SK-N-SH (cell line): ENCODE data around the gene CDPF1. TPM values are rescaled to one million over a fixed set of nuclear protein-coding genes. Genes with fewer than 3 reads are reported as not detected.
"Not testable (repeated sequence)": the region's sequence is repeated elsewhere in the genome, so short reads cannot be mapped to it uniquely, and the experiment has no call there.

ENCODE experiments used
- CTCF ChIA-PET: fragments of 300-600, 350-600 bp; formaldehyde crosslinking; extraction: SDS; loops from one replicate; lab custom pipeline; 2021; lab: Yijun Ruan, JAX
- POLR2A ChIA-PET: fragments of 350-600 bp; sonication (Branson Sonifier 250); formaldehyde crosslinking; extraction: SDS; loops from one replicate; lab custom pipeline; 2020; ENCODE audit warnings: antibody characterized with exemption, inconsistent platforms; lab: Yijun Ruan, JAX
- DNase-seq: peaks from one replicate; pipeline ENCODE4 v3.0.0; 2012
- H2AFZ ChIP-seq: fragments of 200-600 bp; sonication (generic); 2 replicates; pipeline ENCODE4 v1.8.1; 2016; ENCODE audit warnings: antibody characterized with exemption, mild to moderate bottlenecking, low read depth
- H3F3A ChIP-seq: fragments of 200-600 bp; sonication (generic); replicated peaks from 2 replicates; pipeline ENCODE3; 2016; ENCODE audit warnings: antibody characterized with exemption, mild to moderate bottlenecking; ENCODE audit not compliant: insufficient read depth
- H3K27ac ChIP-seq, 2 experiments: fragments of 200-500 bp in 1 of 2; fragments of 200-600 bp in 1 of 2; sonication (Bioruptor generic) in 1 of 2; sonication (generic), shearing (Covaris generic) in 1 of 2; 2 replicates each; pipeline versions ENCODE4 v1.5.1 to v1.6.1; 2014 to 2016; ENCODE audit warnings: low read depth in 2 of 2, inconsistent platforms in 1 of 2, low read length in 1 of 2, mild to moderate bottlenecking in 1 of 2, mixed read lengths in 1 of 2
- H3K27me3 ChIP-seq: fragments of 200-600 bp; sonication (generic), shearing (Covaris generic); 2 replicates; pipeline ENCODE4 v1.6.1; 2016; ENCODE audit warnings: mixed run types; ENCODE audit not compliant: insufficient read depth
- H3K36me3 ChIP-seq, 2 experiments: fragments of 200-500 bp in 1 of 2; fragments of 200-600 bp in 1 of 2; sonication (Bioruptor generic) in 1 of 2; sonication (generic) in 1 of 2; replicated peaks in 1 of 2; 2 replicates each; pipeline versions ENCODE3 to v1.5.1; 2014 to 2016; ENCODE audit warnings: low read length in 1 of 2, mild to moderate bottlenecking in 1 of 2; ENCODE audit not compliant: insufficient read depth in 2 of 2, control insufficient read depth in 1 of 2
- H3K4me1 ChIP-seq, 2 experiments: fragments of 200-500 bp in 1 of 2; fragments of 200-600 bp in 1 of 2; sonication (Bioruptor generic) in 1 of 2; sonication (generic), shearing (Covaris generic) in 1 of 2; 2 replicates each; pipeline versions ENCODE4 v1.5.1 to v1.6.1; 2014 to 2016; ENCODE audit warnings: low read depth in 1 of 2, low read length in 1 of 2, mixed run types in 1 of 2; ENCODE audit not compliant: insufficient read depth in 2 of 2, control insufficient read depth in 1 of 2
- H3K4me2 ChIP-seq: fragments of 200-600 bp; sonication (generic), shearing (Covaris generic); 2 replicates; pipeline ENCODE4 v1.6.1; 2017; ENCODE audit warnings: mixed run types
- H3K4me3 ChIP-seq, 2 experiments: fragments of 200-500 bp in 1 of 2; fragments of 200-600 bp in 1 of 2; sonication (Bioruptor generic) in 1 of 2; sonication (generic), shearing (Covaris generic) in 1 of 2; 2 replicates each; pipeline versions ENCODE4 v1.5.1 to v1.8.1; 2014 to 2016; ENCODE audit warnings: low read depth in 2 of 2, inconsistent platforms in 1 of 2, low read length in 1 of 2, mild to moderate bottlenecking in 1 of 2, mixed read lengths in 1 of 2, moderate library complexity in 1 of 2
- H3K79me2 ChIP-seq: fragments of 200-600 bp; sonication (generic); 2 replicates; pipeline ENCODE4 v1.8.1; 2017; ENCODE audit warnings: mild to moderate bottlenecking; ENCODE audit not compliant: insufficient read depth
- H3K9ac ChIP-seq: fragments of 200-600 bp; sonication (generic); 2 replicates; pipeline ENCODE4 v1.6.1; 2017; ENCODE audit warnings: mixed run types
- H3K9me2 ChIP-seq: fragments of 200-600 bp; sonication (generic); 2 replicates; pipeline ENCODE4 v1.6.1; 2017; ENCODE audit warnings: mixed run types
- H3K9me3 ChIP-seq: fragments of 200-600 bp; sonication (generic); 2 replicates; pipeline ENCODE4 v1.6.1; 2017; ENCODE audit warnings: mixed run types, mild to moderate bottlenecking, moderate library complexity
- H4K20me1 ChIP-seq: fragments of 200-600 bp; sonication (generic); 2 replicates; pipeline ENCODE4 v1.6.1; 2017; ENCODE audit warnings: mild to moderate bottlenecking, mixed run types; ENCODE audit not compliant: insufficient read depth
- CHD2 ChIP-seq: fragments of 150-350 bp; IDR thresholded peaks from 2 replicates; pipeline ENCODE4 v1.6.1; 2018; ENCODE audit warnings: low read length; ENCODE audit not compliant: partially characterized antibody
- EP300 ChIP-seq, 2 experiments: IDR thresholded peaks; 2 replicates each; pipeline versions ENCODE4 v1.4.0 to v1.6.1; 2012; ENCODE audit warnings: borderline replicate concordance in 1 of 2, low read depth in 1 of 2, low read length in 1 of 2
- GATA2 ChIP-seq: sonication (generic); formaldehyde crosslinking; IDR thresholded peaks from 2 replicates; pipeline ENCODE4 v1.5.0; 2020; ENCODE audit warnings: mild to moderate bottlenecking, missing genetic modification reagents
- IRF3 ChIP-seq: fragments of 150-350 bp; IDR thresholded peaks from 2 replicates; pipeline ENCODE4 v1.6.1; 2016; ENCODE audit warnings: mild to moderate bottlenecking, low read depth, low read length
- MEF2A ChIP-seq: IDR thresholded peaks from 2 replicates; pipeline ENCODE4 v1.4.0; 2012; ENCODE audit warnings: low read depth, borderline replicate concordance
- NRF1 ChIP-seq: IDR thresholded peaks from 2 replicates; pipeline ENCODE4 v1.6.1; 2012; ENCODE audit warnings: low read depth, mild to moderate bottlenecking, low read length
- POLR2AphosphoS5 ChIP-seq: IDR thresholded peaks from 2 replicates; pipeline ENCODE4 v1.6.1; 2012; ENCODE audit warnings: low read depth, low read length
- RAD21 ChIP-seq: IDR thresholded peaks from 2 replicates; pipeline ENCODE4 v1.6.1; 2012; ENCODE audit warnings: mild to moderate bottlenecking, low read length
- SIN3A ChIP-seq: IDR thresholded peaks from 2 replicates; pipeline ENCODE4 v1.6.1; 2012; ENCODE audit warnings: low read depth, mild to moderate bottlenecking, low read length, moderate library complexity, borderline replicate concordance
- TAF1 ChIP-seq: IDR thresholded peaks from 2 replicates; pipeline ENCODE4 v1.6.1; 2012; ENCODE audit warnings: low read depth, mild to moderate bottlenecking, low read length, moderate library complexity, borderline replicate concordance
- ZBTB33 ChIP-seq: IDR thresholded peaks from 2 replicates; pipeline ENCODE4 v1.4.0; 2012; ENCODE audit warnings: low read depth, borderline replicate concordance
- WGBS: methylation state at CpG from one replicate; pipeline ENCODE4 v1.1.6; 2017; ENCODE audit warnings: low lambda C conversion rate; 5-methylcytosine and 5-hydroxymethylcytosine counted together
- polyA plus RNA-seq, 3 experiments: library from polyadenylated mRNA; depleted of rRNA; stranded (reverse); fragments of >200 nt; gene quantifications; 2 replicates each; pipeline ENCODE4 v1.2.3, GENCODE V29; 2012

CDPF1 gene
- polyA plus RNA-seq, 1 of the 3 experiments (the other 2 are of a cell fraction), result 25.3 TPM

DNA sequence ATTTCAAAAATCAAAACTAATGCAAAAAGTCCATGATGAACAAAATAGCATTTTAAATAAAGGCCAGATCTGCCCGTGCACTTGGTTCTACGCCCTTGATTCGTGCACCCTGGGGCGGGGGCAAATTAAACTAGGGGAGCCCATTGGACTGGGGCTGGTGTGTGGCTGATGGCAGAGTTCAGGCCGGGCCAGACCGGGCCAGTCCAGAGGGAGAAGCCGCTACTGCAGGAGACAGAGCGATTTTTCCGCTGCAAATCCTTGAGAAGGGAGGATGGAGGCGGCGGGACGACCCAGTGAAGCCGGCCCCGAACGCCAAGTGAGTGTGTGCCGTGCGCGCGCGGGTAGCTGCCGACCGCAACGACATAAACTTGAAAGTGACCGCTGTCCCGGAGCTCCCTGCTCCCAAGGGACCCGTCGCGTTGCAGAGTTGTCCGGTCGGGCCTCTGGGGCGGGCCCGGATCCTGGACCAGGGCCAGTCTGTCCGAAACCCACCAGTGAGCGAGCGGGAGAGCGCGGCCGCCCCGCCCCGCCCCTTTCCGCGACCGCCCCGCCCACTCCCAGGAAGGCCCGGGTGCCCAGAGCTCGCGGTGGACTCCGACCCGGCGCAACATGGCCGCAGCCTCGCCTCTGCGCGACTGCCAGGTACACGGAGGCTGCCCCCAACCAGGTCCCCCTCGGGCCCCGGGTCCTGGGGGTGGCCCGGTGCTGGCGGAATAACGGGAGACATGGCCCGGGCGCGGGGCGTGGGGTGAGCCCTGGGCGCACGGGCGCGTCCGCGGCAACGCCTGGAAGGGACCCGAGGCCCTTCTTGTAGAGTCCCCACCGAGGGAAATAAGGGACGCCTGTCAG, 17.6 kb upstream of the CDPF1 start, which contains the start of gene TTC38 (continued):
- TF ChIP-seq SIN3A (no peak), RAD21 (no peak), ZBTB33 (0 out of 2 replicates have a peak, but pooled peaks have one; percentile 9), POLR2AphosphoS5 (peak; percentile 72), EP300 (IDR thresholded peaks at IDR 0.05; ENCODE audit: borderline replicate concordance in 1 of 2, low read depth in 1 of 2, low read length in 1 of 2) (no peak), GATA2 (CRISPR knock-in tag) (no peak), NRF1 (no peak), IRF3 (no peak), MEF2A (no peak), CHD2 (peak; percentile 12), TAF1 (peak; percentile 70; the same call in 1 of the 2 replicates)

DNA sequence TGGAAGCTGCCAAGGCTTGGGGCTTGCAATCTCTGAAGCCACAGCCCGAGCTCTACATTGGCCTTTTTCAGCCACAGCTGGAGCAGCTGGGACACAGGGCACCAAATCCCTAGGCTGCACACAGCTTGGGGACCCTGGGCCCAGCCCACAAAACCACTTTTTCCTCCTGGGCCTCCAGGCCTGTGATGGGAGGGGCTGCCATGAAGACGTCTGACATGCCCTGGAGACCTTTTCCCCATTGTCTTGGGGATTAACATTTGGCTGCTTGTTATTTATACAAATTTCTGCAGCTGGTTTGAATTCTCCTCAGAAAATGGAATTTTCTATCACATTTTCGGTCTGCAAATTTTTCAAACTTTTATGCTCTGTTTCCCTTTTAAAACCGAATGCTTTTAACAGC, 15.5 kb upstream of the CDPF1 start:
- H3F3A ChIP-seq, H3K4me3 ChIP-seq, H3K9ac ChIP-seq, H3K9me2 ChIP-seq, POLR2A ChIA-PET, H3K36me3 ChIP-seq, H4K20me1 ChIP-seq, H2AFZ ChIP-seq, H3K27ac ChIP-seq, H3K4me2 ChIP-seq, H3K9me3 ChIP-seq, CTCF ChIA-PET, DNase-seq, H3K27me3 ChIP-seq: not testable (repeated sequence)
- Histone ChIP-seq H3K4me1 (peaks cover 0 to 12% of the 10 kb centered on the region in 2 experiments; a peak in 2 of 4 replicates), H3K79me2 (peaks cover 22% of the 10 kb centered on the region)
- WGBS, result 88% methylated on average over 4 of the region's 4 CpGs

- POLR2A ChIA-PET, H3K36me3 ChIP-seq, H3K27me3 ChIP-seq, H3K4me2 ChIP-seq, H3F3A ChIP-seq, H4K20me1 ChIP-seq, H3K9me3 ChIP-seq, H3K27ac ChIP-seq, H2AFZ ChIP-seq, CTCF ChIA-PET, DNase-seq, H3K9me2 ChIP-seq, H3K4me3 ChIP-seq, H3K9ac ChIP-seq: not testable (repeated sequence)
- Histone ChIP-seq H3K4me1 (peaks cover 0 to 12% of the 10 kb centered on the region in 2 experiments; a peak in 2 of 4 replicates), H3K79me2 (peaks cover 16% of the 10 kb centered on the region)
- 79% methylated on average over 6 of the region's 6 CpGs for WGBS
Observed at GRCh38 chr22:46264520-46264919, 14.4 kb upstream of the CDPF1 start.
